GM23338 (cell line): ENCODE measurements around the gene ZFHX3.

Source experiments
- CTCF ChIP-seq, 2 experiments: fragments of 200-600 bp in 1 of 2; sonication (generic) in 1 of 2; conservative IDR thresholded peaks; 2 replicates each; pipeline versions ENCODE4 v1.5.1 to v1.6.1; 2016 to 2017; ENCODE audit warnings: antibody characterized with exemption in 2 of 2, low read depth in 2 of 2, mild to moderate bottlenecking in 2 of 2, moderate library complexity in 1 of 2
- POLR2AphosphoS5 ChIP-seq: IDR thresholded peaks from 2 replicates; pipeline ENCODE4 v1.6.1; 2016; ENCODE audit warnings: antibody characterized with exemption, low read depth
- ZNF114 ChIP-seq: fragments of 250-450 bp; sonication (Bioruptor Pico); IDR thresholded peaks from 2 replicates; pipeline ENCODE4 v1.5.0; 2020; ENCODE audit warnings: mild to moderate bottlenecking, moderate library complexity

DNA sequence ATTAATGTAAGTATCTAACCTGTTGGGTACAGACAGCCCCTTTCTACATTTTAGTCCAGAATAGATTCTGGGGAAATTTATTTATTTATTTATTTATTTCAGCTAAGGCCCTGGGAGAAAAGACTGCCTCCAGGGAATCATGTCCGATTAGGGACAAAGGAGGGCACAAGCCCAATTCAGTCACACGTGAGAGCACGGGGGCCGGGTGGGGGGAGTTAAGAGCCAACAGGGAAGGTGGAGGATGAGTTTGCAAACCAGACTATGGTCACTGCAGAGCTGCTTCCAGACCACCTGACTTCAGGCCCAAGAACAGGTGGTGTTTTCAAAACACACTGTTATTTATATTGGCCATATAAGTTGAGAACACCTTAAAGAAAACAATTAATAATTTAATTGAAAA lies 1.6 kb upstream of the ZFHX3 start:
- TF ChIP-seq ZNF114 (CRISPR knock-in tag), result no peak
- TF ChIP-seq CTCF (conservative IDR thresholded peaks at IDR 0.05; ENCODE audit: low read depth in 2 of 2), result no peak
- no peak for TF ChIP-seq POLR2AphosphoS5
